IMR-90 (cell line): ENCODE measurements around the gene DBT. TPM values are rescaled to one million over a fixed set of nuclear protein-coding genes. Genes with fewer than 3 reads are reported as not detected.

ENCODE experiments used
- ATAC-seq: fragments of 200-7000 bp; cut with Tn5 transposase; 2 replicates; pipeline ENCODE4 v1.9.1; 2020; ENCODE audit warnings: low read depth, mild to moderate bottlenecking, moderate library complexity
- BruUV-seq: library from RNA; stranded (reverse); fragments of 400-500 nt; replicated peaks from 2 replicates; lab custom pipeline; 2021; lab: Mats Ljungman, UMichigan
- CTCF ChIA-PET: fragments of 300-600 bp; formaldehyde crosslinking; extraction: SDS; loops from one replicate; lab custom pipeline; 2021; ENCODE audit warnings: antibody characterized with exemption; lab: Yijun Ruan, JAX
- POLR2A ChIA-PET: fragments of 300-600 bp; sonication (Branson Sonifier 250); formaldehyde crosslinking; loops from one replicate; lab custom pipeline; 2022; ENCODE audit warnings: antibody characterized with exemption; ENCODE audit not compliant: unreplicated experiment; lab: Charles Lee
- DNase-seq: peaks from one replicate; pipeline ENCODE4 v3.0.0; 2013
- H2AFZ ChIP-seq: replicated peaks from 2 replicates; pipeline ENCODE3; 2013; ENCODE audit warnings: low read length, mild to moderate bottlenecking; ENCODE audit not compliant: poor library complexity
- H2AK5ac ChIP-seq: 2 replicates; pipeline ENCODE4 v1.6.1; 2013; ENCODE audit warnings: low read depth, low read length, inconsistent platforms
- H2AK9ac ChIP-seq: replicated peaks from 2 replicates; pipeline ENCODE3; 2013; ENCODE audit warnings: mild to moderate bottlenecking, low read depth, low read length, moderate library complexity; ENCODE audit not compliant: poor library complexity
- H2BK120ac ChIP-seq: 2 replicates; pipeline ENCODE4 v1.6.1; 2013; ENCODE audit warnings: low read depth, low read length, inconsistent platforms
- H2BK15ac ChIP-seq: 3 replicates; pipeline ENCODE4 v1.6.1; 2013; ENCODE audit warnings: low read depth, low read length, inconsistent platforms
- H2BK20ac ChIP-seq: 2 replicates; pipeline ENCODE4 v1.6.1; 2013; ENCODE audit warnings: low read depth, mild to moderate bottlenecking, inconsistent platforms, low read length, moderate library complexity
- H2BK5ac ChIP-seq: 2 replicates; pipeline ENCODE4 v1.6.1; 2013; ENCODE audit warnings: mild to moderate bottlenecking, low read depth, low read length, inconsistent platforms; ENCODE audit not compliant: poor library complexity, severe bottlenecking
- H3K14ac ChIP-seq: replicated peaks from 2 replicates; pipeline ENCODE4 v1.6.1; 2013; ENCODE audit warnings: low read depth, low read length, inconsistent platforms
- H3K18ac ChIP-seq: 2 replicates; pipeline ENCODE4 v1.6.1; 2013; ENCODE audit warnings: low read depth, low read length, control low read depth
- H3K23ac ChIP-seq: 2 replicates; pipeline ENCODE4 v1.6.1; 2013; ENCODE audit warnings: low read depth, low read length, inconsistent platforms
- H3K27ac ChIP-seq: 2 replicates; pipeline ENCODE4 v1.5.1; 2013; ENCODE audit warnings: mild to moderate bottlenecking, control low read depth, low read length; ENCODE audit not compliant: insufficient read depth
- H3K27me3 ChIP-seq: 2 replicates; pipeline ENCODE4 v1.6.1; 2013; ENCODE audit warnings: low read length; ENCODE audit not compliant: control insufficient read depth, insufficient read depth
- H3K36me3 ChIP-seq: 2 replicates; pipeline ENCODE4 v1.6.1; 2013; ENCODE audit warnings: low read length, mixed read lengths; ENCODE audit not compliant: control insufficient read depth, insufficient read depth
- H3K4ac ChIP-seq: 2 replicates; pipeline ENCODE4 v1.6.1; 2013; ENCODE audit warnings: low read depth, low read length, inconsistent platforms
- H3K4me1 ChIP-seq: 2 replicates; pipeline ENCODE4 v1.6.1; 2013; ENCODE audit warnings: low read length, mixed read lengths; ENCODE audit not compliant: control insufficient read depth, insufficient read depth
- H3K4me2 ChIP-seq: 2 replicates; pipeline ENCODE4 v1.6.1; 2013; ENCODE audit warnings: low read depth, mild to moderate bottlenecking, control low read depth, low read length, moderate library complexity
- H3K4me3 ChIP-seq: 2 replicates; pipeline ENCODE4 v1.5.1; 2013; ENCODE audit warnings: low read depth, mild to moderate bottlenecking, control low read depth, low read length, moderate library complexity; ENCODE audit not compliant: insufficient read depth
- H3K56ac ChIP-seq: 2 replicates; pipeline ENCODE4 v1.6.1; 2013; ENCODE audit warnings: low read length, inconsistent platforms; ENCODE audit not compliant: insufficient read depth; ENCODE audit errors: extremely low read depth
- H3K79me1 ChIP-seq, 2 experiments: 2 replicates each; pipeline ENCODE4 v1.6.1; 2013; ENCODE audit warnings: low read length in 2 of 2, inconsistent platforms in 1 of 2, low read depth in 1 of 2
- H3K9ac ChIP-seq: 2 replicates; pipeline ENCODE4 v1.6.1; 2013; ENCODE audit warnings: low read depth, low read length, control low read depth
- H3K9me1 ChIP-seq: 2 replicates; pipeline ENCODE4 v1.6.1; 2013; ENCODE audit warnings: low read length, inconsistent platforms; ENCODE audit not compliant: insufficient read depth
- H3K9me3 ChIP-seq: 2 replicates; pipeline ENCODE4 v1.6.1; 2013; ENCODE audit warnings: low read length; ENCODE audit not compliant: control insufficient read depth, insufficient read depth
- H4K20me1 ChIP-seq: 2 replicates; pipeline ENCODE4 v1.6.1; 2013; ENCODE audit warnings: low read length, inconsistent platforms; ENCODE audit not compliant: insufficient read depth
- H4K5ac ChIP-seq: 2 replicates; pipeline ENCODE4 v1.6.1; 2013; ENCODE audit warnings: mild to moderate bottlenecking, low read depth, low read length, control low read depth
- H4K8ac ChIP-seq, 2 experiments: 2 replicates each; pipeline ENCODE4 v1.6.1; 2013; ENCODE audit warnings: low read depth in 2 of 2, low read length in 2 of 2, control low read depth in 1 of 2, inconsistent platforms in 1 of 2
- H4K91ac ChIP-seq: 2 replicates; pipeline ENCODE4 v1.6.1; 2013; ENCODE audit warnings: low read depth, low read length, inconsistent platforms; ENCODE audit not compliant: insufficient read depth
- BHLHE40 ChIP-seq: fragments of 150-350 bp; IDR thresholded peaks from 2 replicates; pipeline ENCODE4 v1.6.1; 2016; ENCODE audit warnings: mild to moderate bottlenecking, low read depth, low read length
- CEBPB ChIP-seq: IDR thresholded peaks from 2 replicates; pipeline ENCODE4 v1.6.1; 2012; ENCODE audit warnings: low read depth, low read length, improper control_type of control experiment
- RFX5 ChIP-seq: IDR thresholded peaks from 2 replicates; pipeline ENCODE4 v1.8.0; 2012; ENCODE audit warnings: low read depth, mild to moderate bottlenecking, low read length, moderate library complexity
- SMC3 ChIP-seq: fragments of 150-350 bp; IDR thresholded peaks from 2 replicates; pipeline ENCODE4 v1.6.1; 2016; ENCODE audit warnings: low read depth, mild to moderate bottlenecking, antibody characterized with exemption, low read length, moderate library complexity
- WGBS, 2 experiments: methylation state at CpG; one replicate each; pipeline versions ENCODE4 v1.1.5 to v1.1.7; 2013; ENCODE audit warnings: missing lambda C conversion rate in 2 of 2; ENCODE audit not compliant: insufficient read length in 1 of 2; ENCODE audit errors: extremely low coverage in 2 of 2; 5-methylcytosine and 5-hydroxymethylcytosine counted together
- dilution Hi-C: fragments of 300-500 bp; cut with HindIII; formaldehyde crosslinking; loops from one replicate; pipeline ENCODE4 v1.14.3; 2018; ENCODE audit warnings: low sequenced_read_pairs; ENCODE audit not compliant: unreplicated experiment
- in situ Hi-C: fragments of 300-500 bp; cut with MboI; formaldehyde crosslinking; loops from 3 replicates; pipeline ENCODE4 v1.14.3; 2019; ENCODE audit warnings: low sequenced_read_pairs, inconsistent platforms, mixed read lengths
- intact Hi-C: fragments of 100-400 bp; cut with micrococcal nuclease; formaldehyde crosslinking; loops from 2 replicates; pipeline ENCODE4 v1.10.0; 2022
- polyA plus RNA-seq, 3 experiments: library from polyadenylated mRNA; depleted of rRNA; stranded (reverse); fragments of >200 nt; gene quantifications; 2 replicates each; pipeline ENCODE4 v1.2.3, GENCODE V29; 2012; ENCODE audit warnings: low replicate concordance in 1 of 3
- total RNA-seq: library from RNA; depleted of rRNA; stranded (reverse); fragments of >200 nt; gene quantifications from 2 replicates; pipeline ENCODE4 v1.2.3, GENCODE V29; 2012
- TF ChIP-seq, protein P1 (sequence below): fragments of 150-350 bp; IDR thresholded peaks from 2 replicates; pipeline ENCODE4 v1.6.1; 2016; ENCODE audit warnings: low read depth, mild to moderate bottlenecking, low read length, moderate library complexity, borderline replicate concordance

The DBT gene
- total and polyA plus RNA-seq, 2 of the 4 experiments (the other 2 are of a cell fraction): 3.4 to 3.8 TPM

DNA sequence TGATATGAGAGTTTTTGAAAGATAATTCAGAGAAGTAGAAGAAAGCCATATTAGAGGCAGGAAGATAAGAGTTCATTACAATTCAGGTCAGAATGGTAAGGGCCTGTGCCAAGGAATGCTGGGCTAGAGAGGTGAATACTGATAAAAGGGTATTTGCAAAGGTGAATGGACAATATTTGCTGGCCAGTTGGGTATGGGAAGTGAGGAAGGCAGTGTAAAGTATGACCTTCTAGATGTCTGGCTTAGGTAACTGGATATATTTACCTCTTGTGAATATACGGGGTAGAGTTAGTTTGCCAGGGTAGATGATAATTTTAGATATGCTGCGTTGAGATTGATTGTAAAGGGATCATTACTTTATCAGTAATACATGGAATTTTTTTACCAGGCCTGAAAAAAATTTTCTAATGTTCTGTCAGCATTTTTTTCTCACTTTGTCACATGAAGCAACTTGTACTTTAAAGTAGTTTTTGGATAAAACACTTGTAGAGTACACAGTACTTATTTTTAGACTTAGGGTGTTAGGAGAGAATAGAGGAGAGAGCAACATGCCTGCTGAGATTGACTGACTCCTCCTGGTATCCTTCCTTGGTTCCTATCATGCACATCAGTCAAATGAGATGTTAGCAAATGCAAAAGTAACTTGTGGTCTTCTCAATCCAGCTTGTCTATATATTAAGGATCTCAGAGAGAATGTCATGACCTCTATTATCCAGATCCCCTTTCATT, 30.5 kb upstream of the DBT start:
- Histone ChIP-seq H3K27me3 (no peaks in the 10 kb centered on the region), H3K79me1 (peaks cover 11 to 13% of the 10 kb centered on the region in 2 experiments), H4K91ac (no peak overlapping the region), H3K4me2 (no peak overlapping the region), H3K4me1 (no peaks in the 10 kb centered on the region), H3K9me1 (no peaks in the 10 kb centered on the region), H3K27ac (no peak overlapping the region), H4K20me1 (no peaks in the 10 kb centered on the region), H2AK9ac (no peak overlapping the region), H3K36me3 (peaks cover 30% of the 10 kb centered on the region), H2BK5ac (no peak overlapping the region), H2BK120ac (no peak overlapping the region), H2BK20ac (no peak overlapping the region), H4K8ac (no peak overlapping the region), H3K14ac (no peak overlapping the region), H2AFZ (no peak overlapping the region), H4K5ac (no peak overlapping the region), H2BK15ac (no peak overlapping the region), H3K56ac (no peak overlapping the region), H2AK5ac (no peak overlapping the region), H3K23ac (no peak overlapping the region), H3K9ac (no peak overlapping the region), H3K4me3 (no peak overlapping the region), H3K4ac (no peak overlapping the region), H3K18ac (no peak overlapping the region), H3K9me3 (no peaks in the 10 kb centered on the region)
- ChIA-PET POLR2A (no interaction called here), CTCF (no interaction called here)
- dilution Hi-C loops: no loop called here
- ATAC-seq (no peak), DNase-seq (no peak)
- in situ Hi-C loops: no loop called here
- no CpG with 5 or more reads among the region's 2 CpGs for WGBS, 2 experiments
- no TSS peak for BruUV-seq
- TF ChIP-seq SMC3: no peak
- no peak for TF ChIP-seq RFX5
- no peak for TF ChIP-seq CEBPB
- TF ChIP-seq, protein P1, sequence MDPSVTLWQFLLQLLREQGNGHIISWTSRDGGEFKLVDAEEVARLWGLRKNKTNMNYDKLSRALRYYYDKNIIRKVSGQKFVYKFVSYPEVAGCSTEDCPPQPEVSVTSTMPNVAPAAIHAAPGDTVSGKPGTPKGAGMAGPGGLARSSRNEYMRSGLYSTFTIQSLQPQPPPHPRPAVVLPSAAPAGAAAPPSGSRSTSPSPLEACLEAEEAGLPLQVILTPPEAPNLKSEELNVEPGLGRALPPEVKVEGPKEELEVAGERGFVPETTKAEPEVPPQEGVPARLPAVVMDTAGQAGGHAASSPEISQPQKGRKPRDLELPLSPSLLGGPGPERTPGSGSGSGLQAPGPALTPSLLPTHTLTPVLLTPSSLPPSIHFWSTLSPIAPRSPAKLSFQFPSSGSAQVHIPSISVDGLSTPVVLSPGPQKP: no peak
- TF ChIP-seq BHLHE40: no peak
- intact Hi-C loops: loop anchor here (5.0 to 10.0 kb wide), 2 partner anchors 55 to 587 kb away; no protein-coding TSS in a partner anchor
